Measurements from ENCODE around the gene PCDHA5.
"Not testable (repeated sequence)": the region's sequence is repeated elsewhere in the genome, so short reads cannot be mapped to it uniquely, and the experiment has no call there.

Gene PCDHA5

DNA sequence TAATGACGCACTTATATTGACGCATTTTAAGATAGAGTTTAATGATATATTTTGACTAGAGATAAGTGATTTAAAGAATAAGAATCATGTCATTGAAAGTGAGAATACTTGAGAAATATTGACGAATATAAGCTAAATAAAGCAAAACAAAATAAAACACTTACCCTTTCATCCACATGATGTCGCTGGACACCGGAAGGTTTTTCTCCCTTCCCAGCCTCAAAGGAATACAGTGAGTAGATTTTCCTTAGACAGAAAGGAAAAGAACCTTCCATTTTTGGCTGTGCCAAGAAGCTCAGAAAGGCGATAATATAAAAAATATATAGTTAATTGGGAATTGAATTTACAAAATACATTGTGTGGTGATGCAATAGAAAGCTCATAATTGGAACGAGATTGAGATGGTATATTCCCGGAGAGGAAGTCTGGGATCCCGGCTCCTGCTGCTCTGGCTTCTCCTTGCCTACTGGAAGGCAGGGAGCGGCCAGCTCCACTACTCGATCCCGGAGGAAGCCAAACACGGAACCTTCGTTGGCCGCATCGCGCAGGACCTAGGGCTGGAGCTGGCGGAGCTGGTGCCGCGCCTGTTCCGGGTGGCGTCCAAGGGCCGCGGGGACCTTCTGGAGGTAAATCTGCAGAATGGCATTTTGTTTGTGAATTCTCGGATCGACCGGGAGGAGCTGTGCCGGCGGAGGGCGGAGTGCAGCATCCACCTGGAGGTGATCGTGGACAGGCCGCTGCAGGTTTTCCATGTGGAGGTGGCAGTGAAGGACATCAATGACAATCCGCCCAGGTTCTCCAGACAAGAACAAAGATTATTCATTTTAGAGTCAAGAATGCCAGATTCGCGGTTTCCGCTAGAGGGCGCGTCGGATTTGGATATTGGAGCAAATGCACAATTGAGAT, at the start of gene PCDHA5:
Gene PCDHA5 (plus strand): TSS at position 239 of the 906 bp plus-strand sequence.
- no peak for FAIRE-seq
- DNase-seq (ENCODE audit: low spot score), result peak; percentile 6

DNA sequence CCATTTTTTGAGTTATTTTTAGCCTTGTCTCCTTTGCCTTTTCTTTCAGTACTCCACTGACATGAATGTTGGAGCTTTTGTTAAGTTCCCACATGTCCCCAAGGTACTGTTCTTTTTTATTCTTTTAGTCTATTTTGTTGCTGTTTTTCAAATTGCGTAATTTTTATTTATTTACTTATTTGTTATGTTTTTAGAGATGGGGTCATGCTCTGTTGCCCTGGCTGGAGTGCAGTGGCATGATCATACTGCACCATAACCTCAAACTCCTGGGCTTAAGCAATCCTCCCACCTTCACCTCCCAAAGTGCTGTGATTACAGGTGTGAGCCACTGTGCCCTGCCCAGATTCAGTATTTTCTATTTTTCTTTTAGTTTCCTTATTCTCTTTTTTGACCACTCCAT, 40.9 kb upstream of the PCDHA5 start:
- DNase-seq (ENCODE audit: low spot score) (no peak), FAIRE-seq (no peak)

DNA sequence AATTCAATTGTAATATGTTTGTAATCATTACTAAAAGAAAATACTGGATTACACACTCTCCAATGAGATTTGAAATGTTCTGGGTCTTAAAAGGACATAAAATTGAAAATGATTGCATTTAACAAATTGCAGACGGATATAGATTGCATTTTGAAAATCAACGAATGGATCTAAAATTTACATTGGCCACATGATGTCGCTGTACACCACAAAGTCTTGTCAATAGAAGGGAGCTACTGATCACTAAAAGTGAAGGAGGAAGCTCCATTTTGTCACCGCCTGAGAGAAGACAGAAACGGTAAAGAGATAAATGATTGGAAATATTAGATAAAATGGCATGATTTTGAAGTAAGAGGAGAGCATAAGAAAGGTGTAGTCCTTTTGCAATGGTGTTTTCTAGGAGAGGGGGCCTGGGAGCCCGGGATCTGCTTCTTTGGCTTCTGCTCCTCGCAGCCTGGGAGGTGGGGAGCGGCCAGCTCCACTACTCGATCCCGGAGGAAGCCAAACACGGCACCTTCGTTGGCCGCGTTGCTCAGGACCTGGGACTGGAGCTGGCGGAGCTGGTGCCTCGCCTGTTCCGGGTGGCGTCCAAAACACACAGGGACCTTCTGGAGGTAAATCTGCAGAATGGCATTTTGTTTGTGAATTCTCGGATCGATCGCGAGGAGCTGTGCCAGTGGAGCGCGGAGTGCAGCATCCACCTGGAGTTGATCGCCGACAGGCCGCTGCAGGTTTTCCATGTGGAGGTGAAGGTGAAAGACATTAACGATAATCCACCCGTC, 35.3 kb upstream of the PCDHA5 start, which contains the start of gene PCDHA1:
Gene PCDHA1 (plus strand): TSS at position 236 of the 782 bp plus-strand sequence.
- DNase-seq (ENCODE audit: low spot score) (no peak), FAIRE-seq (no peak)

DNA sequence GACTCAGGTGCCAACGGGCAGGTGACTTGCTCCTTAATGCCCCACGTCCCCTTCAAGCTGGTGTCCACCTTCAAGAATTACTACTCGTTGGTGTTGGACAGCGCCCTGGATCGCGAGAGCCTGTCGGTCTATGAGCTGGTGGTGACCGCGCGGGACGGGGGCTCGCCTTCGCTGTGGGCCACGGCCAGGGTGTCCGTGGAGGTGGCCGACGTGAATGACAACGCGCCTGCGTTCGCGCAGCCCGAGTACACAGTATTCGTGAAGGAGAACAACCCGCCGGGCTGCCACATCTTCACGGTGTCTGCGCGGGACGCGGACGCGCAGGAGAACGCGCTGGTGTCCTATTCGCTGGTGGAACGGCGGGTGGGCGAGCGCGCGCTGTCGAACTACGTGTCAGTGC, 34.0 kb upstream of the PCDHA5 start:
- not testable (repeated sequence) for FAIRE-seq

DNA sequence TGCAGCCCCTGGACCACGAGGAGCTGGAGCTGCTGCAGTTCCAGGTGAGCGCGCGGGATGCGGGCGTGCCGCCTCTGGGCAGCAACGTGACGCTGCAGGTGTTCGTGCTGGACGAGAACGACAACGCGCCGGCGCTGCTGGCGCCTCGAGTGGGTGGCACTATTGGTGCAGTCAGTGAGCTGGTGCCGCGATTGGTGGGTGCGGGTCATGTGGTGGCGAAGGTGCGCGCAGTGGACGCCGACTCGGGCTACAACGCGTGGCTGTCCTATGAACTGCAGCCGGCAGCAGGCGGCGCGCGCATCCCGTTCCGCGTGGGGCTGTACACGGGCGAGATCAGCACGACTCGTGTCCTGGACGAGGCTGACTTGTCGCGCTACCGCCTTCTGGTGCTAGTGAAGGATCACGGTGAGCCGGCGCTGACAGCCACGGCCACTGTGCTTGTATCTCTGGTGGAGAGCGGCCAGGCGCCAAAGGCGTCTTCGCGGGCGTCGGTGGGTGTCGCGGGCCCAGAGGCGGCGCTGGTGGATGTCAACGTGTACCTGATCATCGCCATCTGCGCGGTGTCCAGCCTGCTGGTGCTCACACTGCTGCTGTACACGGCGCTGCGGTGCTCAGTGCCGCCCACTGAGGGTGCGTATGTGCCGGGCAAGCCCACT, 33.4 kb upstream of the PCDHA5 start:
- not testable (repeated sequence) for FAIRE-seq

More for the DNA sequence above, 34.0 kb upstream of the PCDHA5 start:
- not testable (repeated sequence) for DNase-seq (ENCODE audit: low spot score)

DNA sequence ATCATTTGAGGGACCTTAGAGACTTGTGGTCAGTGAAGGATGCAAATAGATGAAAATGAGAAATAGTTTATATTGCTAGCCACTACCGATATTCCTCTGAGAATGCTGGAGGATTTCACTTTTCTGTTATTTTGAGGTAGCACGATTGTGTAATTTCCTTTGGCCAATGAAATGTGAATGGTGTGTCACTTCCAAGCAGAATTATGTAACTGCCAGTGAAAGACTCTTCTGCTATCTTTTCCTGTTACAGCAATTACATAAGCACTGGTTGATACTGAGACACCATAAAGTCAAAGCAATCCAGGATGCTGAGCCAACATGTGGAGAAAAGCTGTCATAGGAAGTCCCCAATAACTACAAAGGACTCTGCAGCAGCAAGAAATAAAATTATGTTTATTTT, 30.3 kb upstream of the PCDHA5 start:
- FAIRE-seq (no peak), DNase-seq (ENCODE audit: low spot score) (no peak)

More for the DNA sequence above, 33.4 kb upstream of the PCDHA5 start:
- DNase-seq (ENCODE audit: low spot score), result not testable (repeated sequence)

DNA sequence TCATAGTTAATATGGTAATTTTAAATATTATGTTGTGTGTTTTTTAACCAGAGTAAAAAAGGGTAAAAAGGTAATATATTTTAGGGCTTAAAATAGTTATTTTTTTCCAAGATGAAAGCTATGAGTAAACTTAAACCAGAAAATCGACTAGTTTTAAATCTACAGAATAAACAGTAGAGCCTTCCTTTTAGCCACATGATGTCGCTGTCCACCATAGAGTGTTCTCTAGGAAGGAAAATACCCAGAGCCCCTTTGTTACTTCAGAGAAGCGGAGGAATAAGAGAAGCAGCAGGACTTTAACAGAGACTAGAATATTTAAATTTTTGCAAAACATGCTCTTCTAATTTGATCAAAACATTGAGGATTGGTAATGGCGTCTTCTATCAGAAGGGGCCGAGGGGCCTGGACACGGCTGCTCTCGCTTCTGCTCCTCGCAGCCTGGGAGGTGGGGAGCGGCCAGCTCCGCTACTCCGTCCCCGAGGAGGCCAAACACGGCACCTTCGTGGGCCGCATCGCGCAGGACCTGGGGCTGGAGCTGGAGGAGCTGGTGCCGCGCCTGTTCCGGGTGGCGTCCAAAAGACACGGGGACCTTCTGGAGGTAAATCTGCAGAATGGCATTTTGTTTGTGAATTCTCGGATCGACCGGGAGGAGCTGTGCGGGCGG, 26.7 kb upstream of the PCDHA5 start, which contains the start of gene PCDHA2:
Gene PCDHA2 (plus strand): TSS at position 258 of the 664 bp plus-strand sequence.
- no peak for DNase-seq (ENCODE audit: low spot score)
- no peak for FAIRE-seq

DNA sequence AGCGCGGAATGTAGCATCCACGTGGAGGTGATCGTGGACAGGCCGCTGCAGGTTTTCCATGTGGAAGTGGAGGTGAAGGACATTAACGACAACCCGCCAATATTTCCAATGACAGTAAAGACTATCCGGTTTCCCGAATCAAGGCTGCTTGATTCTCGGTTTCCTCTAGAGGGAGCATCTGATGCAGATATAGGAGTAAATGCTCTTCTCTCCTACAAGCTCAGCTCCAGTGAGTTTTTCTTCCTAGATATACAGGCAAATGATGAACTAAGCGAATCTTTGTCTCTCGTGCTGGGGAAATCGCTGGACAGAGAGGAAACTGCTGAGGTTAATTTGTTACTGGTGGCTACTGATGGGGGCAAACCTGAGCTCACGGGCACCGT, 26.2 kb upstream of the PCDHA5 start:
- FAIRE-seq (no peak), DNase-seq (ENCODE audit: low spot score) (no peak)

DNA sequence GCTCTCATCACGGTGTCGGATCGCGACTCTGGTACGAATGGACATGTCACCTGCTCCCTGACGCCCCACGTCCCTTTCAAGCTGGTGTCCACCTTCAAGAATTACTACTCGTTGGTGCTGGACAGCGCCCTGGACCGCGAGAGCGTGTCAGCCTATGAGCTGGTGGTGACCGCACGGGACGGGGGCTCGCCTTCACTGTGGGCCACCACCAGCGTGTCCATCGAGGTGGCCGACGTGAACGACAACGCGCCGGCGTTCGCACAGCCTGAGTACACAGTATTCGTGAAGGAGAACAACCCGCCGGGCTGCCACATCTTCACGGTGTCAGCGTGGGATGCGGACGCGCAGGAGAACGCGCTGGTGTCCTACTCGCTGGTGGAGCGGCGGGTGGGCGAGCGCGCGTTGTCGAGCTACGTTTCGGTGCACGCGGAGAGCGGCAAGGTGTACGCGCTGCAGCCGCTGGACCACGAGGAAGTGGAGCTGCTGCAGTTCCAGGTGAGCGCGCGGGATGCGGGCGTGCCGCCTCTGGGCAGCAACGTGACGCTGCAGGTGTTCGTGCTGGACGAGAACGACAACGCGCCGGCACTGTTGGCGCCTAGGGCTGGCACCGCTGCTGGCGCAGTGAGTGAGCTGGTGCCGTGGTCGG, 25.2 kb upstream of the PCDHA5 start:
- not testable (repeated sequence) for DNase-seq (ENCODE audit: low spot score); FAIRE-seq

DNA sequence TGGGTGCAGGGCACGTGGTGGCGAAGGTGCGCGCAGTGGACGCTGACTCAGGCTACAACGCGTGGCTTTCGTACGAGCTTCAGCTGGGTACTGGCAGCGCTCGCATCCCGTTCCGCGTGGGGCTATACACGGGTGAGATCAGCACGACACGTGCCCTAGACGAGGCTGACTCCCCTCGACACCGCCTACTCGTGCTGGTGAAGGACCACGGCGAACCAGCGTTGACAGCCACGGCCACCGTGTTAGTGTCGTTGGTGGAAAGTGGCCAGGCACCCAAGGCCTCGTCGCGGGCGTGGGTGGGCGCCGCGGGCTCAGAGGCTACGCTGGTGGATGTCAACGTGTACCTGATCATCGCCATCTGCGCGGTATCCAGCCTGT, 24.7 kb upstream of the PCDHA5 start:
- no peak for DNase-seq (ENCODE audit: low spot score)
- no peak for FAIRE-seq

DNA sequence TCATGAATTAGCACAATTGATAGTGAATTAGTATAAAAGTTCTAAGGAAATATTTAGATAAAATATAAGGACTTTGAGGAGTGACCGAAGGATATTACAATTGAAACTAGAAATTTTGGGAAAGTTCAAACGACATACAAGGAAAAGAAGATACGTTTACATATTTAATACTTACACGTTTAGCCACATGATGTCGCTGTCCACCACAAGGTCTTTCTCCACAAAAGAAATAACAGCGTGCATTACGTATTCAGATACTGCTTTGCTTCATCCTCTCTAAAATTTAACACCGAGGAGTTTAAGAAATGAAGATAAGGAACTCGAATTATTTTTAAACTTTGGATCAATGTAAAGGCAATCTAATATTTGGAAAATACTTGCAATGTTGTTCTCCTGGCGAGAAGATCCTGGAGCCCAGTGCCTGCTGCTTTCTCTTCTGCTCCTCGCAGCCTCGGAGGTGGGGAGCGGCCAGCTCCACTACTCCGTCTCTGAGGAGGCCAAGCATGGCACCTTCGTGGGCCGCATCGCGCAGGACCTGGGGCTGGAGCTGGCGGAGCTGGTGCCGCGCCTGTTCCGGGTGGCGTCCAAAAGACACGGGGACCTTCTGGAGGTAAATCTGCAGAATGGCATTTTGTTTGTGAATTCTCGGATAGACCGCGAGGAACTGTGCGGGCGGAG, 20.5 kb upstream of the PCDHA5 start, which contains the start of gene PCDHA3:
Gene PCDHA3 (plus strand): TSS at position 242 of the 678 bp plus-strand sequence.
- FAIRE-seq (no peak), DNase-seq (ENCODE audit: low spot score) (no peak)

DNA sequence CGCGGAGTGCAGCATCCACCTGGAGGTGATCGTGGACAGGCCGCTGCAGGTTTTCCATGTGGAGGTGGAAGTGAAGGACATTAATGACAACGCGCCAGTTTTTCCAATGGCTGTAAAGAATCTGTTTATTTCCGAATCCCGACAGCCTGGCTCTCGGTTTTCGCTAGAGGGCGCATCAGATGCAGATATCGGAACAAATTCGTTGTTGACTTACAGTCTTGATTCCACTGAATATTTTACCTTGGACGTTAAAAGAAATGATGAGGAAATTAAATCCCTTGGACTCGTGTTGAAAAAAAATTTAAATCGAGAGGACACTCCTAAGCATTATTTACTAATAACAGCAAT, 19.9 kb upstream of the PCDHA5 start:
- DNase-seq (ENCODE audit: low spot score) (no peak), FAIRE-seq (no peak)

DNA sequence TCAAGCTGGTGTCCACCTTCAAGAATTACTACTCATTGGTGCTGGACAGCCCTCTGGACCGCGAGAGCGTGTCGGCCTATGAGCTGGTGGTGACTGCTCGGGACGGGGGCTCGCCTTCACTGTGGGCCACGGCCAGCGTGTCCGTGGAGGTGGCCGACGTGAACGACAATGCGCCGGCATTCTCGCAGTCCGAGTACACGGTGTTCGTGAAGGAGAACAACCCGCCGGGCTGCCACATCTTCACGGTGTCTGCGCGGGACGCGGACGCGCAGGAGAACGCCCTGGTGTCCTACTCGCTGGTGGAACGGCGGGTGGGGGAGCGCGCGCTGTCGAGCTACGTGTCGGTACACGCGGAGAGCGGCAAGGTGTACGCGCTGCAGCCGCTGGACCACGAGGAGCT, 19.0 kb upstream of the PCDHA5 start:
- not testable (repeated sequence) for FAIRE-seq; DNase-seq (ENCODE audit: low spot score)

DNA sequence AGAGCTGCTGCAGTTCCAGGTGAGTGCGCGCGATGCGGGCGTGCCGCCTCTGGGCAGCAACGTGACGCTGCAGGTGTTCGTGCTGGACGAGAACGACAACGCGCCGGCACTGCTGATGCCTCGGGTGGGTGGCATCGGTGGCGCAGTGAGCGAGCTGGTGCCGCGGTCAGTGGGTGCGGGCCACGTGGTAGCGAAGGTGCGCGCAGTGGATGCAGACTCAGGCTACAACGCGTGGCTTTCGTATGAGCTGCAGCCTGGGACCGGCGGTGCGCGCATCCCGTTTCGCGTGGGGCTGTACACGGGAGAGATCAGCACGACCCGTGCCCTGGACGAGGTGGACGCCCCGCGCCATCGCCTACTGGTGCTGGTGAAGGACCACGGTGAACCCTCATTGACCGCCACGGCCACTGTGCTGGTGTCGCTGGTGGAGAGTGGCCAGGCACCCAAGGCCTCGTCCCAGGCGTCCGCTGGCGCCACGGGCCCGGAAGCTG, 18.6 kb upstream of the PCDHA5 start:
- FAIRE-seq (no peak), DNase-seq (ENCODE audit: low spot score) (no peak)

DNA sequence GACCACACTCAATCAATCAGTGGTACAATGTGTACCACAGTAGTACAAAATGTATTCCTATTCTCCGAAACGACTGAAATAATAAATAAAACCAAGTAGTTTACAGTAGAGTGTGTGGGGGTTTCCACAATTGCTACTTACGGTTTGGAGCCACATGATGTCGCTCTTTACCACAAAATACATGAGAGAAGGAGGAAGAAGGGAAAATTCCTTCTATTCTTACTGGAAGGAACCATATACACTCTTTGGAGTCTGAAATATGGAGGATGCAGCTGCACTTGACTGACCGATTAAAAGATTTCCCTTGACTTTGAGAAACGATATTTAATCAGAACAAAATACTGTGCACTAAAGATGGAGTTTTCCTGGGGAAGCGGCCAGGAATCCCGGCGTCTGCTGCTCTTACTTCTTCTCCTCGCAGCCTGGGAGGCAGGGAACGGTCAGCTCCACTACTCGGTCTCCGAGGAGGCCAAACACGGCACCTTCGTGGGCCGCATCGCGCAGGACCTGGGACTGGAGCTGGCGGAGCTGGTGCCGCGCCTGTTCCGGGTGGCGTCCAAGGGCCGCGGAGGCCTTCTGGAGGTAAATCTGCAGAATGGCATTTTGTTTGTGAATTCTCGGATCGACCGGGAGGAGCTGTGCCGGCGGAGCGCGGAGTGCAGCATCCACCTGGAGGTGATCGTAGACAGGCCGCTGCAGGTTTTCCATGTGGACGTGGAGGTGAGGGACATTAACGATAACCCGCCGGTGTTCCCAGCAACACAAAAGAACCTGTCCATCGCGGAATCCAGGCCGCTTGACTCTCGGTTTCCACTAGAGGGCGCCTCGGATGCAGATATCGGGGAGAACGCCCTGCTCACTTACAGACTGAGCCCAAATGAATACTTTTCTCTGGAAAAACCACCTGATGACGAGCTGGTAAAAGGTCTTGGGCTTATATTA, 14.3 kb upstream of the PCDHA5 start, which contains the start of gene PCDHA4:
Gene PCDHA4 (plus strand): TSS at position 235 of the 942 bp plus-strand sequence.
- DNase-seq (ENCODE audit: low spot score), result no peak
- FAIRE-seq, result no peak

DNA sequence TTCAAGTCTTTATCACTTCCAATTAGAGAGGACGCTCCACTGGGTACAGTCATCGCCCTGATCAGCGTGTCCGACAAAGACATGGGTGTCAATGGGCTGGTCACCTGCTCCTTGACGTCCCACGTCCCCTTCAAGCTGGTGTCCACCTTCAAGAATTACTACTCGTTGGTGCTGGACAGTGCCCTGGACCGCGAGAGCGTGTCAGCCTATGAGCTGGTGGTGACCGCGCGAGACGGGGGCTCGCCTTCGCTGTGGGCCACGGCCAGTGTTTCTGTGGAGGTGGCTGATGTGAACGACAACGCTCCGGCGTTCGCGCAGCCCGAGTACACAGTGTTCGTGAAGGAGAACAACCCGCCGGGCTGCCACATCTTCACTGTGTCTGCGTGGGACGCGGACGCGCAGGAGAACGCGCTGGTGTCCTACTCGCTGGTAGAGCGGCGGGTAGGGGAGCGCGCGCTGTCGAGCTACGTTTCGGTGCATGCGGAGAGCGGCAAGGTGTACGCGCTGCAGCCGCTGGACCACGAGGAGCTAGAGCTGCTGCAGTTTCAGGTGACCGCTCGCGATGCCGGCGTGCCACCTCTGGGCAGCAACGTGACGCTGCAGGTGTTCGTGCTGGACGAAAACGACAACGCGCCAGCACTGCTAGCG, 13.0 kb upstream of the PCDHA5 start:
- not testable (repeated sequence) for DNase-seq (ENCODE audit: low spot score); FAIRE-seq

DNA sequence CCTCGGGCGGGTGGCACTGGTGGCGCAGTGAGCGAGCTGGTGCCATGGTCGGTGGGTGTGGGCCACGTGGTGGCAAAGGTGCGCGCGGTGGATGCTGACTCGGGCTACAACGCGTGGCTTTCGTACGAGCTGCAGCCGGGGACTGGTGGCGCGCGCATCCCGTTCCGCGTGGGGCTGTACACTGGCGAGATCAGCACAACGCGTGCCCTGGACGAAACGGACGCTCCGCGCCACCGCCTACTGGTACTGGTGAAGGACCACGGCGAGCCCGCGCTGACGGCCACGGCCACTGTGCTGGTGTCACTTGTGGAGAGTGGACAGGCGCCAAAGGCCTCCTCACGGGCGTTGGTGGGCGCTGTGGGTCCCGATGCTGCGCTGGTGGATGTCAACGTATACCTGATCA, 12.5 kb upstream of the PCDHA5 start:
- FAIRE-seq (no peak), DNase-seq (ENCODE audit: low spot score) (no peak)

DNA sequence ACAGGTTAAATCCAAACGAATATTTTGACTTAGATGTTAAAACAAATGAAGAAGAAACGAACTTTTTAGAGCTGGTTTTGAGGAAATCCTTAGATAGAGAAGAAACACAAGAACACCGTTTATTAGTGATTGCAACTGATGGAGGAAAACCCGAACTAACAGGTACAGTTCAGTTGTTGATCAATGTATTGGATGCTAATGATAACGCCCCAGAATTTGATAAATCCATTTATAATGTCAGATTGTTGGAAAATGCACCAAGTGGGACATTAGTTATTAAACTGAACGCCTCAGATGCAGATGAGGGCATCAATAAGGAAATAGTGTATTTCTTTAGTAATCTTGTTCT, 842 bp downstream of the PCDHA5 start:
- FAIRE-seq (no peak), DNase-seq (ENCODE audit: low spot score) (no peak)
